ENCODE measurements around the gene AGFG1.
"Not testable (repeated sequence)": the region's sequence is repeated elsewhere in the genome, so short reads cannot be mapped to it uniquely, and the experiment has no call there.

Gene AGFG1

GRCh38 chr2:227551836-227552235, 79.9 kb downstream of the AGFG1 start:
- no peak for DNase-seq

- DNase-seq, result no peak
Observed at GRCh38 chr2:227562581-227562980, 90.6 kb downstream of the AGFG1 start.

GRCh38 chr2:227565080-227565479, 93.1 kb downstream of the AGFG1 start:
- DNase-seq, result no peak

GRCh38 chr2:227566012-227566411, 94.1 kb downstream of the AGFG1 start:
- DNase-seq, result no peak

GRCh38 chr2:227568852-227569169, 96.9 kb downstream of the AGFG1 start:
- DNase-seq, result no peak

GRCh38 chr2:227570615-227571014, 98.7 kb downstream of the AGFG1 start:
- DNase-seq, result no peak

GRCh38 chr2:227576110-227576509, 104.2 kb downstream of the AGFG1 start:
- no peak for DNase-seq

- no peak for DNase-seq
Observed at GRCh38 chr2:227576812-227577211, 104.9 kb downstream of the AGFG1 start.

- no peak for DNase-seq
Observed at GRCh38 chr2:227577555-227577954, 105.6 kb downstream of the AGFG1 start.

GRCh38 chr2:227578642-227579041, 106.7 kb downstream of the AGFG1 start:
- DNase-seq, result no peak

GRCh38 chr2:227579791-227580190, 107.8 kb downstream of the AGFG1 start:
- DNase-seq, result no peak

GRCh38 chr2:227582369-227582768, 110.4 kb downstream of the AGFG1 start:
- no peak for DNase-seq

GRCh38 chr2:227592694-227593387, 120.9 kb downstream of the AGFG1 start:
- DNase-seq, result no peak

- no peak for DNase-seq
Observed at GRCh38 chr2:227595797-227596196, 123.8 kb downstream of the AGFG1 start.

GRCh38 chr2:227597036-227597435, 125.1 kb downstream of the AGFG1 start:
- DNase-seq, result no peak

GRCh38 chr2:227597998-227598397, 126.0 kb downstream of the AGFG1 start:
- DNase-seq, result no peak

GRCh38 chr2:227598835-227599503, 127.0 kb downstream of the AGFG1 start, which contains the start of gene SCYGR2:
SCYGR2 (plus strand) TSS chr2:227598893; CDS start chr2:227598893, 0 bp downstream.
- not testable (repeated sequence) for DNase-seq

- no peak for DNase-seq
Observed at GRCh38 chr2:227602358-227602757, 130.4 kb downstream of the AGFG1 start.

GRCh38 chr2:227606476-227606875, 134.5 kb downstream of the AGFG1 start:
- no peak for DNase-seq

- no peak for DNase-seq
Observed at GRCh38 chr2:227607941-227608340, 136.0 kb downstream of the AGFG1 start.

- no peak for DNase-seq
Observed at GRCh38 chr2:227608561-227609338, 136.8 kb downstream of the AGFG1 start.

- no peak for DNase-seq
Observed at GRCh38 chr2:227610123-227610522, 138.2 kb downstream of the AGFG1 start.

All from NCI-H187 (cell line).